Measurements from ENCODE around the gene VOPP1. TPM values are rescaled to one million over a fixed set of nuclear protein-coding genes. Genes with fewer than 3 reads are reported as not detected.

Gene VOPP1
- total and polyA plus RNA-seq, 2 experiments from 2014 or later, result 27.5 to 86.5 TPM

DNA sequence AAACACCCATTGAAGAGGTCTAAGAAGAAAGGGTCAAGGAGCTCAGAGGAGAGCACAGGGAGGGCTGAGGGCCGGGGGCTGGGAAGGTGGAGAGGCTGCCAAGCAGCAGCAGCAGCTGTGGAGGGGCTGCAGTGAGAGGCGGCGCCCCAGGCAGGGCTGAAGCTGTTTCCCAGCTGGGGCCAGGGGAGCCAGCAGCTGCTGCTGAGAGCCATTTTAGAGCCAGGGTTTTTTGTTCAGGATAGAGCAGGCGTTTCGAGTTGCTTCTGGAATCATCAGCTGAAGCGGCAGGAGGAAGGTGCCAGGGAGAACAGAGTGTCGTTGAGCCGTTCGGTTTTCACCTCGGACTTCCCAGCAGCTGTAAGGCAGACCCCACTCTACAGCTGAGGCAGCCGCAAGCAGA, 144.5 kb downstream of the VOPP1 start:
- no peak overlapping the region for H2AFZ ChIP-seq
- no peak overlapping the region for H3K4me3 ChIP-seq
- no peak overlapping the region for H3K9ac ChIP-seq
- no peak overlapping the region for H3K4me2 ChIP-seq (ENCODE audit: unreplicated experiment)
- H3K27ac ChIP-seq, result no peak overlapping the region
- peaks cover 11% of the 10 kb centered on the region; the same call in 1 of the 2 replicates for H3F3A ChIP-seq (ENCODE audit: insufficient read depth)
- H3K4me1 ChIP-seq (ENCODE audit: insufficient read depth), result peaks cover 10% of the 10 kb centered on the region
- no peaks in the 10 kb centered on the region for H3K79me2 ChIP-seq (ENCODE audit: insufficient read depth)
- no peaks in the 10 kb centered on the region for H3K27me3 ChIP-seq (replicated peaks; ENCODE audit: insufficient read depth)
- H3K9me3 ChIP-seq (ENCODE audit: low read depth), result no peaks in the 10 kb centered on the region
- no peaks in the 10 kb centered on the region for H3K9me2 ChIP-seq (ENCODE audit: insufficient read depth)
- 85 to 86% methylated on average over 11 of the region's 11 CpGs for WGBS, 2 experiments (ENCODE audit: low coverage in 1 of 2, low lambda C conversion rate in 2 of 2, missing lambda C conversion rate in 2 of 2)
- H4K20me1 ChIP-seq (ENCODE audit: insufficient read depth), result no peaks in the 10 kb centered on the region
- in situ Hi-C loops (cut with MboI), result no loop called here
- DNase-seq, result no peak
- TF ChIP-seq EZH2 (IDR thresholded peaks at IDR 0.05; ENCODE audit: insufficient read depth, poor library complexity, severe bottlenecking) (no peak), EZH2phosphoT487 (IDR thresholded peaks at IDR 0.05; ENCODE audit: insufficient read depth, low read depth) (no peak)
- no peaks in the 10 kb centered on the region for H3K36me3 ChIP-seq (ENCODE audit: low read depth)

DNA sequence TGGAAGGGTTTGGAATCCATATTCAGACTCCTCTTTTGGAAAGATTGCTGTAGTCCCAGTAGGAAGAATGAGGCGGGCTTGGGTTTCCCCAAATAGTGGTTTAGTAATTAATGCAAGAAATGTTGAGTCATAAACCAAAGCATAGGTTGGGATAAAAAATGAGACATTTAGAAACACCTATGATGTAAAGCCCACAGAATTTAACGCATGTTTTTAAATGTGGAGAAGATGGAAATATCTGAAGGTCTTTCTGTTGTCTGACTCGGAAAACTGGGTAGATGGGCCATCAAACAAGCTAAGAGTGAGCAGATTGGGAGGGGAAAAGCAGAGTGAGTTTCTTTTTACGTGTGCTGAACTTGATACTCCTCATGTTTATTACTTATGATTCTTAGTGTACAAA, 145.0 kb downstream of the VOPP1 start:
- Histone ChIP-seq H2AFZ (no peak overlapping the region), H3K4me1 (ENCODE audit: insufficient read depth) (peaks cover 10% of the 10 kb centered on the region), H4K20me1 (ENCODE audit: insufficient read depth) (no peaks in the 10 kb centered on the region), H3F3A (ENCODE audit: insufficient read depth) (peaks cover 11% of the 10 kb centered on the region; the same call in 1 of the 2 replicates), H3K9ac (no peak overlapping the region), H3K79me2 (ENCODE audit: insufficient read depth) (no peaks in the 10 kb centered on the region), H3K4me3 (no peak overlapping the region), H3K36me3 (ENCODE audit: low read depth) (no peaks in the 10 kb centered on the region), H3K27ac (no peak overlapping the region), H3K27me3 (replicated peaks; ENCODE audit: insufficient read depth) (no peaks in the 10 kb centered on the region), H3K9me3 (ENCODE audit: low read depth) (no peaks in the 10 kb centered on the region), H3K4me2 (ENCODE audit: unreplicated experiment) (no peak overlapping the region), H3K9me2 (ENCODE audit: insufficient read depth) (no peaks in the 10 kb centered on the region)
- WGBS, 2 experiments (ENCODE audit: low coverage in 1 of 2, low lambda C conversion rate in 2 of 2, missing lambda C conversion rate in 2 of 2), result 97 to 98% methylated on average over 4 of the region's 4 CpGs
- in situ Hi-C loops (cut with MboI), result no loop called here
- DNase-seq, result no peak
- TF ChIP-seq EZH2phosphoT487 (IDR thresholded peaks at IDR 0.05; ENCODE audit: insufficient read depth, low read depth) (no peak), EZH2 (IDR thresholded peaks at IDR 0.05; ENCODE audit: insufficient read depth, poor library complexity, severe bottlenecking) (no peak)

DNA sequence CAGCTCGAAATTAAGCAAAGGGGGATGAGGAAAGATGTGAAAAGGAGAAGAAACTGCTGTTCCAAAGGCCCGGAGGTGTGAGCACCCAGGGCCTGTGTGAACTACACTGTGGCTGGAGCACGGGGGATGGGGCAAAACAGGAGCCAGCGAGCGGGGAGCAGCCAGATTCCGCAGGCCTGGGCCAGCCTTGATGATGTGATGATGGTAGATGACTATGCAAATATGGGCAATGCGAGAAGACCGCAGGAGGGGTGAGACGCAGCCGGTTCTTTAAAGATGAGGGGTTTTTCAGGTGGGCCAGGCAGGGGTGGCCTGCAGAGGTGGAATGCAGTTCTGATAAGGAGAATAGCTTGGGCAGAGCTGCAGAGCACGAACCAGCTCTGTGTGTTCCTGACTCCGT, 145.6 kb downstream of the VOPP1 start:
- Histone ChIP-seq H2AFZ (no peak overlapping the region), H3K4me3 (no peak overlapping the region), H3K9me3 (ENCODE audit: low read depth) (no peaks in the 10 kb centered on the region), H3K9ac (no peak overlapping the region), H3K36me3 (ENCODE audit: low read depth) (no peaks in the 10 kb centered on the region), H3K79me2 (ENCODE audit: insufficient read depth) (no peaks in the 10 kb centered on the region), H3K4me1 (ENCODE audit: insufficient read depth) (peaks cover 10% of the 10 kb centered on the region), H4K20me1 (ENCODE audit: insufficient read depth) (no peaks in the 10 kb centered on the region), H3K9me2 (ENCODE audit: insufficient read depth) (no peaks in the 10 kb centered on the region), H3K27ac (no peak overlapping the region), H3F3A (ENCODE audit: insufficient read depth) (peaks cover 11% of the 10 kb centered on the region; the same call in 1 of the 2 replicates), H3K27me3 (replicated peaks; ENCODE audit: insufficient read depth) (no peaks in the 10 kb centered on the region), H3K4me2 (ENCODE audit: unreplicated experiment) (no peak overlapping the region)
- in situ Hi-C loops (cut with MboI), result no loop called here
- TF ChIP-seq EZH2 (IDR thresholded peaks at IDR 0.05; ENCODE audit: insufficient read depth, poor library complexity, severe bottlenecking), result no peak
- TF ChIP-seq EZH2phosphoT487 (IDR thresholded peaks at IDR 0.05; ENCODE audit: insufficient read depth, low read depth), result no peak
- WGBS, 2 experiments (ENCODE audit: low coverage in 1 of 2, low lambda C conversion rate in 2 of 2, missing lambda C conversion rate in 2 of 2), result 94 to 96% methylated on average over 12 of the region's 12 CpGs
- no peak for DNase-seq

DNA sequence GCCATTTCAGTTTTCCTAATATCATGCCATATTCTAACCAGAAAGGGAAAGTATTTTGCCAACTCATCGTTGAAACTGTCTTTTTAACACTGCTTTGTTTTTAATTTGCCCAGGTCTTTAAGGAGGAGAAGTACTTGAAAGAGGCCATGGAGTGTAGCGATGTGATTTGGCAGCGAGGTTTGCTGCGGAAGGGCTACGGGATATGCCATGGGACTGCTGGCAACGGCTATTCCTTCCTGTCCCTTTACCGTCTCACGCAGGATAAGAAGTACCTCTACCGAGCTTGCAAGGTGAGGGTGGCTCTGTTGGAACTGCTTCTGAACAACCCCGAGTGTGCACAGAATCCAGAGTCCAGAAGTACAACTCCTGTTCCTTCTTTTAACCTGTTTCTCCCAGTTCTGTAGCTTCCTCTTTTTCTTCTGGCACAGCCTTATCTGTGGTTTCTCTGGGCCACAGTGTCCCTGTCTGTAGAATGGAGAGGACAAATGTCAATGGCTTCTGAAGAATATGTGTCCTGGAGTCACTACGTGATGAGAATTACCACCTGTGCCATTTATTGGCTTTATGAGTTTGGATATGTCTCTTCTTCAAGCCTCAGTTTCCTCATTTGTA, 147.1 kb downstream of the VOPP1 start:
- WGBS, 2 experiments (ENCODE audit: low coverage in 1 of 2, low lambda C conversion rate in 2 of 2, missing lambda C conversion rate in 2 of 2), result 98% methylated on average over 11 of the region's 11 CpGs
- Histone ChIP-seq H2AFZ (no peak overlapping the region), H3K36me3 (ENCODE audit: low read depth) (no peaks in the 10 kb centered on the region), H3K27ac (no peak overlapping the region), H3K9me2 (ENCODE audit: insufficient read depth) (no peaks in the 10 kb centered on the region), H3F3A (ENCODE audit: insufficient read depth) (peaks cover 19% of the 10 kb centered on the region), H3K79me2 (ENCODE audit: insufficient read depth) (no peaks in the 10 kb centered on the region), H3K4me3 (no peak overlapping the region), H3K27me3 (replicated peaks; ENCODE audit: insufficient read depth) (no peaks in the 10 kb centered on the region), H3K9me3 (ENCODE audit: low read depth) (no peaks in the 10 kb centered on the region), H3K4me2 (ENCODE audit: unreplicated experiment) (no peak overlapping the region), H3K9ac (no peak overlapping the region), H4K20me1 (ENCODE audit: insufficient read depth) (no peaks in the 10 kb centered on the region), H3K4me1 (ENCODE audit: insufficient read depth) (peaks cover 17% of the 10 kb centered on the region)
- in situ Hi-C loops (cut with MboI), result no loop called here
- no peak for DNase-seq
- TF ChIP-seq EZH2phosphoT487 (IDR thresholded peaks at IDR 0.05; ENCODE audit: insufficient read depth, low read depth) (no peak), EZH2 (IDR thresholded peaks at IDR 0.05; ENCODE audit: insufficient read depth, poor library complexity, severe bottlenecking) (no peak)

Measured in GM23248 (cell line).